K562 (cell line): ENCODE results near the gene FAM20B. TPM values are rescaled to one million over a fixed set of nuclear protein-coding genes. Genes with fewer than 3 reads are reported as not detected.
A peak's percentile ranks its signal among the peaks of the same experiment; 100 is the strongest.

Experiments
- ATAC-seq: fragments of 200-7000 bp; cut with Tn5 transposase; 3 replicates; pipeline ENCODE4 v1.9.1; 2020; ENCODE audit warnings: moderate library complexity
- BruUV-seq: library from RNA; stranded (reverse); fragments of 400-500 nt; replicated peaks from 2 replicates; lab custom pipeline; 2021; lab: Mats Ljungman, UMichigan
- CTCF ChIA-PET: fragments of 300-600 bp; formaldehyde crosslinking; extraction: SDS; loops from one replicate; lab custom pipeline; 2021; ENCODE audit warnings: low intra/inter-chr PET ratio; lab: Yijun Ruan, JAX
- POLR2A ChIA-PET: fragments of 300-600, 350-650 bp; sonication (Branson Sonifier 250); formaldehyde crosslinking; extraction: SDS; loops from one replicate; lab custom pipeline; 2021; ENCODE audit warnings: antibody characterized with exemption, inconsistent platforms; lab: Yijun Ruan, JAX
- DNase-seq, 4 experiments: peaks; one replicate each; pipeline versions ENCODE4 v3.0.0 to v3.0.0-alpha.2; 2011 to 2018; ENCODE audit warnings: low spot score in 3 of 4, mixed read lengths in 3 of 4; ENCODE audit errors: extremely low read depth in 1 of 4
- FAIRE-seq: peaks from 2 replicates; lab custom pipeline; 2011; peaks lifted over from hg19 to GRCh38; lab: Jason Lieb, UNC
- H2AFZ ChIP-seq: 2 replicates; pipeline ENCODE4 v1.6.0; 2011; ENCODE audit warnings: low read depth, low read length, control low read depth, inconsistent platforms
- H3K27ac ChIP-seq: fragments of 200-600 bp; 3 replicates; pipeline ENCODE4 v1.8.0; 2011; ENCODE audit warnings: low read depth, mild to moderate bottlenecking, control low read depth, inconsistent platforms, low read length, moderate library complexity, mixed read lengths; ENCODE audit errors: extremely low read depth
- H3K27me3 ChIP-seq, 2 experiments: fragments of 300-600 bp in 1 of 2; 2 replicates in 1 of 2; 3 replicates in 1 of 2; pipeline versions ENCODE4 v1.6.0 to v1.8.0; 2011; ENCODE audit warnings: inconsistent platforms in 2 of 2, low read length in 2 of 2, mild to moderate bottlenecking in 1 of 2, mixed read lengths in 1 of 2, moderate library complexity in 1 of 2; ENCODE audit not compliant: control insufficient read depth in 2 of 2, insufficient read depth in 2 of 2
- H3K36me3 ChIP-seq: fragments of 300-600 bp; 3 replicates; pipeline ENCODE4 v1.8.0; 2011; ENCODE audit warnings: mild to moderate bottlenecking, low read length, inconsistent platforms; ENCODE audit not compliant: control insufficient read depth, insufficient read depth
- H3K4me1 ChIP-seq, 2 experiments: fragments of 200-600 bp in 1 of 2; replicated peaks in 1 of 2; 2 replicates in 1 of 2; 3 replicates in 1 of 2; pipeline versions ENCODE4 v1.5.1 to v1.8.0; 2011; ENCODE audit warnings: inconsistent platforms in 2 of 2, low read length in 2 of 2, mild to moderate bottlenecking in 1 of 2, mixed read lengths in 1 of 2, moderate library complexity in 1 of 2; ENCODE audit not compliant: control insufficient read depth in 2 of 2, insufficient read depth in 2 of 2
- H3K4me2 ChIP-seq: 2 replicates; pipeline ENCODE4 v1.6.1; 2011; ENCODE audit warnings: low read length, control low read depth, inconsistent platforms, mixed read lengths; ENCODE audit not compliant: insufficient read depth
- H3K4me3 ChIP-seq: fragments of 200-600 bp; sonication (generic), shearing (Covaris generic); 2 replicates; pipeline ENCODE4 v1.5.1; 2016; ENCODE audit warnings: control low read depth, inconsistent platforms
- H3K79me2 ChIP-seq: fragments of 200-600 bp; 3 replicates; pipeline ENCODE4 v1.8.0; 2011; ENCODE audit warnings: low read length, inconsistent platforms; ENCODE audit not compliant: control insufficient read depth, insufficient read depth
- H3K9ac ChIP-seq, 2 experiments: 2 replicates each; pipeline versions ENCODE4 v1.6.0 to v1.6.1; 2011; ENCODE audit warnings: low read depth in 2 of 2, low read length in 2 of 2, control low read depth in 1 of 2, inconsistent platforms in 1 of 2, mild to moderate bottlenecking in 1 of 2, mixed read lengths in 1 of 2; ENCODE audit not compliant: insufficient read depth in 1 of 2
- H3K9me1 ChIP-seq: one replicate; pipeline ENCODE4 v1.6.0; 2011; ENCODE audit warnings: inconsistent platforms, mild to moderate bottlenecking, low read length, moderate library complexity; ENCODE audit not compliant: control insufficient read depth, insufficient read depth
- H3K9me3 ChIP-seq: replicated peaks from 2 replicates; pipeline ENCODE4 v1.5.1; 2011; ENCODE audit warnings: low read depth, low read length, inconsistent platforms; ENCODE audit not compliant: control insufficient read depth, insufficient read depth
- H4K20me1 ChIP-seq: replicated peaks from 2 replicates; pipeline ENCODE4 v1.6.1; 2011; ENCODE audit warnings: low read length, inconsistent platforms, mixed read lengths; ENCODE audit not compliant: control insufficient read depth, insufficient read depth
- POLR2AphosphoS5 ChIP-seq: IDR thresholded peaks from 2 replicates; pipeline ENCODE4 v1.6.1; 2011; ENCODE audit warnings: mild to moderate bottlenecking, low read depth, low read length, moderate library complexity; ENCODE audit not compliant: control insufficient read depth, insufficient read depth
- RAD51 ChIP-seq: fragments of 450-650 bp; IDR thresholded peaks from 2 replicates; pipeline ENCODE4 v1.7.1; 2016; ENCODE audit warnings: low read depth, mild to moderate bottlenecking, borderline replicate concordance
- RB1 ChIP-seq: fragments of 450-650 bp; IDR thresholded peaks from 2 replicates; pipeline ENCODE4 v1.6.1; 2017; ENCODE audit warnings: low read depth, mild to moderate bottlenecking
- SMARCB1 ChIP-seq: IDR thresholded peaks from 2 replicates; pipeline ENCODE4 v1.6.1; 2011; ENCODE audit warnings: improper control_type of control experiment, low read depth; ENCODE audit not compliant: insufficient read length
- SPI1 ChIP-seq: IDR thresholded peaks from 2 replicates; pipeline ENCODE4 v1.6.1; 2011; ENCODE audit warnings: low read depth, low read length, control low read depth, borderline replicate concordance
- USF2 ChIP-seq: sonication (generic); formaldehyde crosslinking; IDR thresholded peaks from 2 replicates; pipeline ENCODE4 v1.5.0; 2020; ENCODE audit warnings: missing genetic modification reagents
- ZNF589 ChIP-seq: fragments of 200-800 bp; sonication (Bioruptor generic); IDR thresholded peaks from 2 replicates; pipeline ENCODE4 v1.6.1; 2016; ENCODE audit warnings: low read depth, missing genetic modification characterization, missing compliant biosample characterization
- WGBS: fragments of 100-300 bp; shearing (Covaris generic); methylation state at CpG from one replicate; pipeline ENCODE4 v1.1.6; 2016; ENCODE audit warnings: low coverage, mixed read lengths; ENCODE audit not compliant: insufficient coverage; ENCODE audit errors: missing lambda C conversion rate; 5-methylcytosine and 5-hydroxymethylcytosine counted together
- in situ Hi-C: fragments of 300-500 bp; cut with MboI; formaldehyde crosslinking; loops from 4 replicates; pipeline ENCODE4 v1.15.0; 2018; ENCODE audit warnings: inconsistent platforms, mixed read lengths
- intact Hi-C: fragments of 100-400 bp; cut with micrococcal nuclease; formaldehyde crosslinking; loops from 2 replicates; pipeline ENCODE4 v1.14.2; 2022
- polyA plus RNA-seq, 8 experiments: library from polyadenylated mRNA; depleted of rRNA in 4 of 8; stranded (reverse) in 5 of 8; unstranded in 3 of 8; fragments of >200 nt; fragmentation: Nextera tagmentation in 2 of 8; fragmentation: Illumina TruSeq in 1 of 8; extraction: Ambion mirVana in 2 of 8; extraction: Trizol in 1 of 8; gene quantifications; 2 replicates each; pipeline versions ENCODE4 v1.2.1 to v1.2.3, GENCODE V29; 2011 to 2014; ENCODE audit warnings: inconsistent platforms in 1 of 8, missing spikeins in 1 of 8
- total RNA-seq, 7 experiments: library from RNA; depleted of rRNA in 6 of 7; stranded (reverse); fragments of >200 nt in 6 of 7; fragmentation: Illumina TruSeq in 2 of 7; extraction: Trizol in 2 of 7; gene quantifications; 2 replicates each; pipeline versions ENCODE4 v1.2.1 to v1.2.3, GENCODE V29; 2011 to 2021; ENCODE audit warnings: low replicate concordance in 1 of 7
- TF ChIP-seq, protein P1 (sequence below): fragments of 250-450 bp; sonication (Bioruptor Pico); IDR thresholded peaks from 2 replicates; pipeline ENCODE4 v1.5.0; 2021

The FAM20B gene
- total and polyA plus RNA-seq, 9 of the 15 experiments (the other 6 are each of a cell fraction or from before 2014, with no cell fraction given): 7.2 to 67.5 (median 42.9) TPM

GRCh38 chr1:179003512-179004066, 22.1 kb upstream of the FAM20B start:
- TF ChIP-seq SMARCB1: no peak
- 0 out of 2 replicates have a peak, but pooled peaks have one; percentile 11 for TF ChIP-seq SPI1
- TF ChIP-seq, protein P1, sequence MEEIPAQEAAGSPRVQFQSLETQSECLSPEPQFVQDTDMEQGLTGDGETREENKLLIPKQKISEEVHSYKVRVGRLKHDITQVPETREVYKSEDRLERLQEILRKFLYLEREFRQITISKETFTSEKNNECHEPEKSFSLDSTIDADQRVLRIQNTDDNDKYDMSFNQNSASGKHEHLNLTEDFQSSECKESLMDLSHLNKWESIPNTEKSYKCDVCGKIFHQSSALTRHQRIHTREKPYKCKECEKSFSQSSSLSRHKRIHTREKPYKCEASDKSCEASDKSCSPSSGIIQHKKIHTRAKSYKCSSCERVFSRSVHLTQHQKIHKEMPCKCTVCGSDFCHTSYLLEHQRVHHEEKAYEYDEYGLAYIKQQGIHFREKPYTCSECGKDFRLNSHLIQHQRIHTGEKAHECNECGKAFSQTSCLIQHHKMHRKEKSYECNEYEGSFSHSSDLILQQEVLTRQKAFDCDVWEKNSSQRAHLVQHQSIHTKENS (CRISPR knock-in tag): no peak
- TF ChIP-seq USF2 (CRISPR knock-in tag): no peak
- TF ChIP-seq ZNF589: no peak
- no peak for TF ChIP-seq POLR2AphosphoS5
- TF ChIP-seq RAD51: no peak
- TF ChIP-seq RB1: 0 out of 2 replicates have a peak, but pooled peaks have one; percentile 18
- Histone ChIP-seq H3K27me3 (no peaks in the 10 kb centered on the region), H2AFZ (peak overlapping the region; percentile 98), H3K79me2 (no peaks in the 10 kb centered on the region), H3K9me3 (no peaks in the 10 kb centered on the region), H3K27ac (no peak overlapping the region), H3K4me1 (peaks cover 6 to 11% of the 10 kb centered on the region in 2 experiments; a peak in 4 of 5 replicates), H3K9ac (no peak overlapping the region), H3K36me3 (no peaks in the 10 kb centered on the region), H4K20me1 (no peaks in the 10 kb centered on the region), H3K4me3 (no peak overlapping the region), H3K9me1 (peaks cover 4% of the 10 kb centered on the region), H3K4me2 (no peak overlapping the region)
- in situ Hi-C loops: loop anchor here (10.0 kb wide), 1 partner anchor 469 kb away; no protein-coding TSS in a partner anchor
- intact Hi-C loops: loop anchor here (2.0 to 10.0 kb wide), 5 partner anchors 65 to 699 kb away; no protein-coding TSS in a partner anchor
- no peak for FAIRE-seq
- ChIA-PET POLR2A (interaction anchor here (0.5 to 2.0 kb wide), 5 partner anchors 17 to 1577 kb away, joined by 3 to 6 read pairs (median 3); no protein-coding TSS in a partner anchor), CTCF (interaction anchor here (0.7 to 1.9 kb wide), 5 partner anchors 229 to 471 kb away, joined by 3 to 9 read pairs (median 5); no protein-coding TSS in a partner anchor)
- no peak for DNase-seq
- no TSS peak for BruUV-seq
- no peak for ATAC-seq
- WGBS: 56% methylated on average over 7 of the region's 7 CpGs
